Ovary (tissue), 3 donors: ENCODE results near the gene TMEM259.

Source experiments
- EP300 ChIP-seq: sonication (generic); formaldehyde crosslinking; IDR thresholded peaks from one replicate; pipeline ENCODE4 v1.6.1; 2017; ENCODE audit warnings: antibody characterized with exemption
- POLR2A ChIP-seq: fragments of 450-650 bp; IDR thresholded peaks from one replicate; pipeline ENCODE4 v1.6.1; 2017; ENCODE audit warnings: antibody characterized with exemption, mild to moderate bottlenecking, moderate library complexity
- TF ChIP-seq, protein P1 (sequence below), 3 donors: fragments of 450-650 bp in 2 of 3; fragments of 200-600 bp in 1 of 3; IDR thresholded peaks; one replicate each; pipeline versions ENCODE4 v1.5.1 to v1.8.0; 2016 to 2022; ENCODE audit warnings: antibody characterized with exemption in 3 of 3, mild to moderate bottlenecking in 1 of 3
- donor health status: DM: no; HTN: no; CAD: no.

DNA sequence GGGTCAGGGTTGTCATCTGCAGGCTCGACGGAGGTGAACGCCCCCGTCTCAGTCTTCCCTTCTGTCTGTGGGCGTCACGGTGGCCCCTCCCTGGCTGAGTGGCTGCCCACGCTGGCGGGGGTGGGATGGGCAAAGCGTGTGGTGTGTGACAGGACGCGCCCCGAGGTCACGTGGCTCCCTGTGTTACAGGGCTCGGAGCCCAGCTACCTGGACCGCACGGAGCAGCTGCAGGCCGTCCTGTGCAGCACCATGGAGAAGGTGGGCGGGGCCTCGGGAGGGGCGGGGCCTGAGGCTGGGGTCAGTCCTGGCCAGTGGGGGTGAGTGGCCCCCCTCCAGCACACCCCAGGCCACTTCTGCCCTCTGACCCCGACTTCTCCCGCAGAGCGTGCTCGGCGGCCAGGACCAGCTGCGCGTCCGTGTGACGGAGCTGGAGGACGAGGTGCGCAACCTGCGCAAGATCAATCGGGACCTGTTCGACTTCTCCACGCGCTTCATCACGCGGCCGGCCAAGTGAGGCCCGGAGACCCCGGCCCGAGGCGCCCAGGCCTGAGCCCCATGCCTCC lies 27.0 kb downstream of the TMEM259 start:
- TF ChIP-seq, protein P1, sequence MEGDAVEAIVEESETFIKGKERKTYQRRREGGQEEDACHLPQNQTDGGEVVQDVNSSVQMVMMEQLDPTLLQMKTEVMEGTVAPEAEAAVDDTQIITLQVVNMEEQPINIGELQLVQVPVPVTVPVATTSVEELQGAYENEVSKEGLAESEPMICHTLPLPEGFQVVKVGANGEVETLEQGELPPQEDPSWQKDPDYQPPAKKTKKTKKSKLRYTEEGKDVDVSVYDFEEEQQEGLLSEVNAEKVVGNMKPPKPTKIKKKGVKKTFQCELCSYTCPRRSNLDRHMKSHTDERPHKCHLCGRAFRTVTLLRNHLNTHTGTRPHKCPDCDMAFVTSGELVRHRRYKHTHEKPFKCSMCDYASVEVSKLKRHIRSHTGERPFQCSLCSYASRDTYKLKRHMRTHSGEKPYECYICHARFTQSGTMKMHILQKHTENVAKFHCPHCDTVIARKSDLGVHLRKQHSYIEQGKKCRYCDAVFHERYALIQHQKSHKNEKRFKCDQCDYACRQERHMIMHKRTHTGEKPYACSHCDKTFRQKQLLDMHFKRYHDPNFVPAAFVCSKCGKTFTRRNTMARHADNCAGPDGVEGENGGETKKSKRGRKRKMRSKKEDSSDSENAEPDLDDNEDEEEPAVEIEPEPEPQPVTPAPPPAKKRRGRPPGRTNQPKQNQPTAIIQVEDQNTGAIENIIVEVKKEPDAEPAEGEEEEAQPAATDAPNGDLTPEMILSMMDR (IDR thresholded peaks at IDR 0.05) = no peak
- TF ChIP-seq POLR2A (no peak), EP300 (no peak)
